IMR-90 (cell line): ENCODE results near the gene PLCL2. TPM values are rescaled to one million over a fixed set of nuclear protein-coding genes. Genes with fewer than 3 reads are reported as not detected.

ENCODE experiments used
- ATAC-seq: fragments of 200-7000 bp; cut with Tn5 transposase; 2 replicates; pipeline ENCODE4 v1.9.1; 2020; ENCODE audit warnings: low read depth, mild to moderate bottlenecking, moderate library complexity
- BruUV-seq: library from RNA; stranded (reverse); fragments of 400-500 nt; replicated peaks from 2 replicates; lab custom pipeline; 2021; lab: Mats Ljungman, UMichigan
- CTCF ChIA-PET: fragments of 300-600 bp; formaldehyde crosslinking; extraction: SDS; loops from one replicate; lab custom pipeline; 2021; ENCODE audit warnings: antibody characterized with exemption; lab: Yijun Ruan, JAX
- POLR2A ChIA-PET: fragments of 300-600 bp; sonication (Branson Sonifier 250); formaldehyde crosslinking; loops from one replicate; lab custom pipeline; 2022; ENCODE audit warnings: antibody characterized with exemption; ENCODE audit not compliant: unreplicated experiment; lab: Charles Lee
- DNase-seq: peaks from one replicate; pipeline ENCODE4 v3.0.0; 2013
- H2AFZ ChIP-seq: replicated peaks from 2 replicates; pipeline ENCODE3; 2013; ENCODE audit warnings: low read length, mild to moderate bottlenecking; ENCODE audit not compliant: poor library complexity
- H2AK5ac ChIP-seq: 2 replicates; pipeline ENCODE4 v1.6.1; 2013; ENCODE audit warnings: low read depth, low read length, inconsistent platforms
- H2AK9ac ChIP-seq: replicated peaks from 2 replicates; pipeline ENCODE3; 2013; ENCODE audit warnings: mild to moderate bottlenecking, low read depth, low read length, moderate library complexity; ENCODE audit not compliant: poor library complexity
- H2BK120ac ChIP-seq: 2 replicates; pipeline ENCODE4 v1.6.1; 2013; ENCODE audit warnings: low read depth, low read length, inconsistent platforms
- H2BK15ac ChIP-seq: 3 replicates; pipeline ENCODE4 v1.6.1; 2013; ENCODE audit warnings: low read depth, low read length, inconsistent platforms
- H2BK20ac ChIP-seq: 2 replicates; pipeline ENCODE4 v1.6.1; 2013; ENCODE audit warnings: low read depth, mild to moderate bottlenecking, inconsistent platforms, low read length, moderate library complexity
- H2BK5ac ChIP-seq: 2 replicates; pipeline ENCODE4 v1.6.1; 2013; ENCODE audit warnings: mild to moderate bottlenecking, low read depth, low read length, inconsistent platforms; ENCODE audit not compliant: poor library complexity, severe bottlenecking
- H3K14ac ChIP-seq: replicated peaks from 2 replicates; pipeline ENCODE4 v1.6.1; 2013; ENCODE audit warnings: low read depth, low read length, inconsistent platforms
- H3K18ac ChIP-seq: 2 replicates; pipeline ENCODE4 v1.6.1; 2013; ENCODE audit warnings: low read depth, low read length, control low read depth
- H3K23ac ChIP-seq: 2 replicates; pipeline ENCODE4 v1.6.1; 2013; ENCODE audit warnings: low read depth, low read length, inconsistent platforms
- H3K27ac ChIP-seq: 2 replicates; pipeline ENCODE4 v1.5.1; 2013; ENCODE audit warnings: mild to moderate bottlenecking, control low read depth, low read length; ENCODE audit not compliant: insufficient read depth
- H3K27me3 ChIP-seq: 2 replicates; pipeline ENCODE4 v1.6.1; 2013; ENCODE audit warnings: low read length; ENCODE audit not compliant: control insufficient read depth, insufficient read depth
- H3K36me3 ChIP-seq: 2 replicates; pipeline ENCODE4 v1.6.1; 2013; ENCODE audit warnings: low read length, mixed read lengths; ENCODE audit not compliant: control insufficient read depth, insufficient read depth
- H3K4ac ChIP-seq: 2 replicates; pipeline ENCODE4 v1.6.1; 2013; ENCODE audit warnings: low read depth, low read length, inconsistent platforms
- H3K4me1 ChIP-seq: 2 replicates; pipeline ENCODE4 v1.6.1; 2013; ENCODE audit warnings: low read length, mixed read lengths; ENCODE audit not compliant: control insufficient read depth, insufficient read depth
- H3K4me2 ChIP-seq: 2 replicates; pipeline ENCODE4 v1.6.1; 2013; ENCODE audit warnings: low read depth, mild to moderate bottlenecking, control low read depth, low read length, moderate library complexity
- H3K4me3 ChIP-seq: 2 replicates; pipeline ENCODE4 v1.5.1; 2013; ENCODE audit warnings: low read depth, mild to moderate bottlenecking, control low read depth, low read length, moderate library complexity; ENCODE audit not compliant: insufficient read depth
- H3K56ac ChIP-seq: 2 replicates; pipeline ENCODE4 v1.6.1; 2013; ENCODE audit warnings: low read length, inconsistent platforms; ENCODE audit not compliant: insufficient read depth; ENCODE audit errors: extremely low read depth
- H3K79me1 ChIP-seq, 2 experiments: 2 replicates each; pipeline ENCODE4 v1.6.1; 2013; ENCODE audit warnings: low read length in 2 of 2, inconsistent platforms in 1 of 2, low read depth in 1 of 2
- H3K9ac ChIP-seq: 2 replicates; pipeline ENCODE4 v1.6.1; 2013; ENCODE audit warnings: low read depth, low read length, control low read depth
- H3K9me1 ChIP-seq: 2 replicates; pipeline ENCODE4 v1.6.1; 2013; ENCODE audit warnings: low read length, inconsistent platforms; ENCODE audit not compliant: insufficient read depth
- H3K9me3 ChIP-seq: 2 replicates; pipeline ENCODE4 v1.6.1; 2013; ENCODE audit warnings: low read length; ENCODE audit not compliant: control insufficient read depth, insufficient read depth
- H4K20me1 ChIP-seq: 2 replicates; pipeline ENCODE4 v1.6.1; 2013; ENCODE audit warnings: low read length, inconsistent platforms; ENCODE audit not compliant: insufficient read depth
- H4K5ac ChIP-seq: 2 replicates; pipeline ENCODE4 v1.6.1; 2013; ENCODE audit warnings: mild to moderate bottlenecking, low read depth, low read length, control low read depth
- H4K8ac ChIP-seq, 2 experiments: 2 replicates each; pipeline ENCODE4 v1.6.1; 2013; ENCODE audit warnings: low read depth in 2 of 2, low read length in 2 of 2, control low read depth in 1 of 2, inconsistent platforms in 1 of 2
- H4K91ac ChIP-seq: 2 replicates; pipeline ENCODE4 v1.6.1; 2013; ENCODE audit warnings: low read depth, low read length, inconsistent platforms; ENCODE audit not compliant: insufficient read depth
- BHLHE40 ChIP-seq: fragments of 150-350 bp; IDR thresholded peaks from 2 replicates; pipeline ENCODE4 v1.6.1; 2016; ENCODE audit warnings: mild to moderate bottlenecking, low read depth, low read length
- CHD1 ChIP-seq: IDR thresholded peaks from 2 replicates; pipeline ENCODE4 v1.6.1; 2012; ENCODE audit warnings: low read depth, low read length, improper control_type of control experiment
- MAFK ChIP-seq: IDR thresholded peaks from 2 replicates; pipeline ENCODE4 v1.6.1; 2012; ENCODE audit warnings: low read depth, low read length, improper control_type of control experiment
- RAD21 ChIP-seq: IDR thresholded peaks from 2 replicates; pipeline ENCODE4 v1.6.1; 2012; ENCODE audit warnings: low read length, improper control_type of control experiment
- RFX5 ChIP-seq: IDR thresholded peaks from 2 replicates; pipeline ENCODE4 v1.8.0; 2012; ENCODE audit warnings: low read depth, mild to moderate bottlenecking, low read length, moderate library complexity
- SMC3 ChIP-seq: fragments of 150-350 bp; IDR thresholded peaks from 2 replicates; pipeline ENCODE4 v1.6.1; 2016; ENCODE audit warnings: low read depth, mild to moderate bottlenecking, antibody characterized with exemption, low read length, moderate library complexity
- WGBS, 2 experiments: methylation state at CpG; one replicate each; pipeline versions ENCODE4 v1.1.5 to v1.1.7; 2013; ENCODE audit warnings: missing lambda C conversion rate in 2 of 2; ENCODE audit not compliant: insufficient read length in 1 of 2; ENCODE audit errors: extremely low coverage in 2 of 2; 5-methylcytosine and 5-hydroxymethylcytosine counted together
- dilution Hi-C: fragments of 300-500 bp; cut with HindIII; formaldehyde crosslinking; loops from one replicate; pipeline ENCODE4 v1.14.3; 2018; ENCODE audit warnings: low sequenced_read_pairs; ENCODE audit not compliant: unreplicated experiment
- in situ Hi-C: fragments of 300-500 bp; cut with MboI; formaldehyde crosslinking; loops from 3 replicates; pipeline ENCODE4 v1.14.3; 2019; ENCODE audit warnings: low sequenced_read_pairs, inconsistent platforms, mixed read lengths
- intact Hi-C: fragments of 100-400 bp; cut with micrococcal nuclease; formaldehyde crosslinking; loops from 2 replicates; pipeline ENCODE4 v1.10.0; 2022
- polyA plus RNA-seq, 3 experiments: library from polyadenylated mRNA; depleted of rRNA; stranded (reverse); fragments of >200 nt; gene quantifications; 2 replicates each; pipeline ENCODE4 v1.2.3, GENCODE V29; 2012; ENCODE audit warnings: low replicate concordance in 1 of 3
- total RNA-seq: library from RNA; depleted of rRNA; stranded (reverse); fragments of >200 nt; gene quantifications from 2 replicates; pipeline ENCODE4 v1.2.3, GENCODE V29; 2012

Gene PLCL2
- total and polyA plus RNA-seq, 2 of the 4 experiments (the other 2 are of a cell fraction): 0.92 to 3.8 TPM

DNA sequence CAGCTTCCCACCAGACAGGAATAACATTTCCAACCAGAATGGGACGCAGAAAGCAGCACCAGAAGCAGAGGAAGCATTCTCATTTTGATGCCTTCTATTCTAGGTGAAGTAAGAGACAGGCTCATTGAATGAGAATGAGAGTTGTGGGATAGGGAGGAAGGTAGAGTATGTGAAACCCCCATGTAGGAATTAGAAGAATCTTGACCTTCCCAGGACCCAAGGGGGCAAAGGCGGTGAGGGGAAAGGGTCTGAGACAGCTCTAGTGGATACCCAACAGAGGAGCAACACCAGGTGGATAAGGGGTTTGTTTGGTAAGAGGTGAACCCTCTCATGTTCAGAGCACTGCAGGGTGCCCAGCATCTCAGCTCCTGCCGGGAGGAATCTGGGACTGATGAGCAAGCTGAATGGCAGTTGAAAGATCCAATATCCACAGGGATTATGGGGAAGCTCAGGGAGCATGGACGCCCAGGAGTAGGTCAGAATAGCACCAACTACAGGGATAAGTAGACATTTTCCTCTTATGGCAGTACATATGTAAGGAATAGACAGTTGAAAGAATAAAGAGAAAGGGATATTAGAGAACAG is 77.0 kb downstream of the PLCL2 start:
- Histone ChIP-seq H3K4me2 (no peak overlapping the region), H3K4me3 (no peak overlapping the region), H4K91ac (no peak overlapping the region), H2BK20ac (no peak overlapping the region), H3K23ac (no peak overlapping the region), H3K4me1 (no peaks in the 10 kb centered on the region), H3K79me1 (no peaks in the 10 kb centered on the region), H2AK5ac (no peak overlapping the region), H3K27ac (no peak overlapping the region), H3K56ac (no peak overlapping the region), H3K9me1 (no peaks in the 10 kb centered on the region), H4K5ac (no peak overlapping the region), H3K36me3 (no peaks in the 10 kb centered on the region), H3K4ac (no peak overlapping the region), H4K20me1 (no peaks in the 10 kb centered on the region), H2AK9ac (no peak overlapping the region), H2BK5ac (no peak overlapping the region), H2AFZ (no peak overlapping the region), H4K8ac (no peak overlapping the region), H3K9ac (no peak overlapping the region), H3K18ac (no peak overlapping the region), H3K9me3 (no peaks in the 10 kb centered on the region), H3K14ac (no peak overlapping the region), H2BK120ac (no peak overlapping the region), H3K27me3 (no peaks in the 10 kb centered on the region), H2BK15ac (no peak overlapping the region)
- intact Hi-C loops (no loop called here), dilution Hi-C loops (no loop called here), in situ Hi-C loops (no loop called here)
- POLR2A ChIA-PET: no interaction called here
- no peak for DNase-seq
- no TSS peak for BruUV-seq
- no peak for TF ChIP-seq RFX5
- TF ChIP-seq RAD21: no peak
- no peak for TF ChIP-seq BHLHE40
- no peak for TF ChIP-seq CHD1
- no peak for TF ChIP-seq SMC3
- TF ChIP-seq MAFK: no peak
- 83% methylated on average over 1 of the region's 4 CpGs; no CpG with 5 or more reads in 1 of the 2 experiments for WGBS, 2 experiments
- ATAC-seq: no peak
- CTCF ChIA-PET: no interaction called here
